WTC11 (cell line): ENCODE data around the gene CHAC1. TPM values are rescaled to one million over a fixed set of nuclear protein-coding genes. Genes with fewer than 3 reads are reported as not detected.

Source experiments
- ATAC-seq: fragments of 200-7000 bp; cut with Tn5 transposase; 2 replicates; pipeline ENCODE4 v1.10.0; 2021; ENCODE audit warnings: mild to moderate bottlenecking, moderate library complexity
- CTCF ChIA-PET: fragments of 300-600 bp; sonication (Branson Sonifier 250); formaldehyde crosslinking; loops from one replicate; lab custom pipeline; 2021; ENCODE audit warnings: antibody characterized with exemption; lab: Charles Lee
- POLR2A ChIA-PET: fragments of 350-600 bp; sonication (Branson Sonifier 250); formaldehyde crosslinking; loops from one replicate; lab custom pipeline; 2021; ENCODE audit warnings: antibody characterized with exemption; lab: Charles Lee
- DNase-seq: peaks from one replicate; pipeline ENCODE4 v3.0.0; 2021; ENCODE audit warnings: low spot score
- H3K27ac Mint-ChIP-seq: 2 replicates; pipeline ENCODE4 v1.8.0; 2021; ENCODE audit warnings: mixed read lengths
- H3K27me3 Mint-ChIP-seq: 2 replicates; pipeline ENCODE4 v1.8.0; 2021; ENCODE audit warnings: low read depth, mild to moderate bottlenecking, moderate library complexity, mixed read lengths
- H3K36me3 Mint-ChIP-seq: 2 replicates; pipeline ENCODE4 v1.8.0; 2021; ENCODE audit warnings: mixed read lengths
- H3K4me1 Mint-ChIP-seq: 2 replicates; pipeline ENCODE4 v1.8.0; 2022; ENCODE audit warnings: mixed read lengths
- H3K4me3 Mint-ChIP-seq: 2 replicates; pipeline ENCODE4 v1.8.0; 2021; ENCODE audit warnings: mild to moderate bottlenecking, moderate library complexity, mixed read lengths
- H3K9me3 Mint-ChIP-seq: 2 replicates; pipeline ENCODE4 v1.8.0; 2021; ENCODE audit warnings: mixed read lengths
- ATF2 ChIP-seq: sonication (generic); formaldehyde crosslinking; IDR thresholded peaks from 2 replicates; pipeline ENCODE4 v1.8.1; 2022; ENCODE audit warnings: low read depth, missing genetic modification reagents, borderline replicate concordance
- ATF6 ChIP-seq: sonication (generic); formaldehyde crosslinking; IDR thresholded peaks from 2 replicates; pipeline ENCODE4 v1.8.1; 2023; ENCODE audit warnings: mild to moderate bottlenecking, missing genetic modification reagents
- CDX4 ChIP-seq: fragments of 250-450 bp; sonication (Bioruptor Pico); IDR thresholded peaks from 2 replicates; pipeline ENCODE4 v1.9.0; 2021; ENCODE audit warnings: moderate library complexity, mild to moderate bottlenecking, inconsistent platforms, borderline replicate concordance
- ETV6 ChIP-seq: sonication (generic); formaldehyde crosslinking; IDR thresholded peaks from 2 replicates; pipeline ENCODE4 v1.8.1; 2022; ENCODE audit warnings: mild to moderate bottlenecking, missing genetic modification reagents
- FOXJ3 ChIP-seq: sonication (generic); formaldehyde crosslinking; IDR thresholded peaks from 2 replicates; pipeline ENCODE4 v1.9.0; 2021; ENCODE audit warnings: missing genetic modification reagents, mild to moderate bottlenecking, borderline replicate concordance
- GRHL2 ChIP-seq: fragments of 250-450 bp; sonication (Bioruptor Pico); IDR thresholded peaks from 2 replicates; pipeline ENCODE4 v1.8.0; 2022; ENCODE audit warnings: mild to moderate bottlenecking, moderate library complexity; ENCODE audit not compliant: insufficient replicate concordance, severe bottlenecking
- HMGXB4 ChIP-seq: sonication (generic); formaldehyde crosslinking; IDR thresholded peaks from 2 replicates; pipeline ENCODE4 v1.8.1; 2023; ENCODE audit warnings: mild to moderate bottlenecking, moderate library complexity, missing genetic modification reagents
- IRF2 ChIP-seq: sonication (generic); formaldehyde crosslinking; IDR thresholded peaks from 2 replicates; pipeline ENCODE4 v1.8.0; 2022; ENCODE audit warnings: low read depth, missing genetic modification reagents, borderline replicate concordance
- KAT7 ChIP-seq: sonication (generic); formaldehyde crosslinking; IDR thresholded peaks from 2 replicates; pipeline ENCODE4 v1.8.1; 2023; ENCODE audit warnings: missing genetic modification reagents, mild to moderate bottlenecking, borderline replicate concordance
- MYBL2 ChIP-seq: sonication (generic); formaldehyde crosslinking; IDR thresholded peaks from 2 replicates; pipeline ENCODE4 v1.8.1; 2023; ENCODE audit warnings: mild to moderate bottlenecking, moderate library complexity, missing genetic modification reagents
- NFYB ChIP-seq: sonication (generic); formaldehyde crosslinking; conservative IDR thresholded peaks from 2 replicates; pipeline ENCODE4 v1.8.0; 2022; ENCODE audit warnings: low read depth, missing genetic modification reagents
- NR2C2 ChIP-seq: sonication (generic); formaldehyde crosslinking; IDR thresholded peaks from 2 replicates; pipeline ENCODE4 v1.8.0; 2022; ENCODE audit warnings: mild to moderate bottlenecking, missing genetic modification reagents
- OVOL2 ChIP-seq: fragments of 250-450 bp; sonication (Bioruptor Pico); IDR thresholded peaks from 2 replicates; pipeline ENCODE4 v1.9.0; 2021; ENCODE audit warnings: mild to moderate bottlenecking, borderline replicate concordance
- PREB ChIP-seq: sonication (generic); formaldehyde crosslinking; IDR thresholded peaks from 2 replicates; pipeline ENCODE4 v1.8.1; 2022; ENCODE audit warnings: mild to moderate bottlenecking, missing genetic modification reagents, moderate library complexity, borderline replicate concordance
- USF2 ChIP-seq: sonication (generic); formaldehyde crosslinking; IDR thresholded peaks from 2 replicates; pipeline ENCODE4 v1.8.1; 2023; ENCODE audit warnings: mild to moderate bottlenecking, missing genetic modification reagents, moderate library complexity
- ZBTB43 ChIP-seq: sonication (generic); formaldehyde crosslinking; IDR thresholded peaks from 2 replicates; pipeline ENCODE4 v1.8.1; 2023; ENCODE audit warnings: mild to moderate bottlenecking, missing genetic modification reagents
- ZNF232 ChIP-seq: sonication (generic); formaldehyde crosslinking; IDR thresholded peaks from 2 replicates; pipeline ENCODE4 v1.8.0; 2022; ENCODE audit warnings: mild to moderate bottlenecking, missing genetic modification reagents
- ZNF416 ChIP-seq: fragments of 250-450 bp; sonication (Bioruptor Pico); IDR thresholded peaks from 2 replicates; pipeline ENCODE4 v1.9.0; 2021; ENCODE audit warnings: mild to moderate bottlenecking, inconsistent platforms
- ZNF423 ChIP-seq: fragments of 250-450 bp; sonication (Bioruptor Pico); IDR thresholded peaks from 2 replicates; pipeline ENCODE4 v2.1.2; 2022; ENCODE audit warnings: mild to moderate bottlenecking, moderate library complexity
- ZNF512 ChIP-seq: sonication (generic); formaldehyde crosslinking; IDR thresholded peaks from 2 replicates; pipeline ENCODE4 v1.8.1; 2022; ENCODE audit warnings: missing genetic modification reagents, borderline replicate concordance
- total RNA-seq: library from RNA; stranded (reverse); gene quantifications from 3 replicates; pipeline ENCODE4 v1.2.3, GENCODE V29; 2021

CHAC1 gene
- total RNA-seq, 1 experiment from 2014 or later = 31.0 TPM

- Mint-ChIP-seq H3K9me3 (no peaks in the 10 kb centered on the region), H3K27ac (no peak overlapping the region), H3K4me3 (no peak overlapping the region), H3K27me3 (no peaks in the 10 kb centered on the region), H3K4me1 (no peaks in the 10 kb centered on the region), H3K36me3 (peaks cover 78% of the 10 kb centered on the region)
- CTCF ChIA-PET = interaction anchor here (0.6 kb wide), 1 partner anchor 43 kb away, joined by 4 read pairs; no protein-coding TSS in a partner anchor
- TF ChIP-seq GRHL2 (CRISPR knock-in tag) (no peak), ATF6 (CRISPR knock-in tag) (no peak), PREB (no peak), ZNF423 (no peak), HMGXB4 (CRISPR knock-in tag) (no peak), FOXJ3 (no peak), ATF2 (CRISPR knock-in tag) (no peak), ETV6 (CRISPR knock-in tag) (no peak), MYBL2 (CRISPR knock-in tag) (no peak), ZNF512 (no peak), ZBTB43 (CRISPR knock-in tag) (no peak), NFYB (CRISPR knock-in tag) (no peak), OVOL2 (no peak), IRF2 (no peak), ZNF416 (CRISPR knock-in tag) (no peak), ZNF232 (CRISPR knock-in tag) (no peak), USF2 (no peak), NR2C2 (CRISPR knock-in tag) (no peak), CDX4 (CRISPR knock-in tag) (no peak), KAT7 (CRISPR knock-in tag) (no peak)
- POLR2A ChIA-PET = no interaction called here
- DNase-seq = no peak
- no peak for ATAC-seq
These were observed 31.1 kb downstream of the CHAC1 start for GRCh38 chr15:40984406-40984805.
